ENCODE data around the gene TP73. TPM values are rescaled to one million over a fixed set of nuclear protein-coding genes. Genes with fewer than 3 reads are reported as not detected.

The TP73 gene
- total RNA-seq, 1 experiment from 2014 or later = 0.82 TPM

- Mint-ChIP-seq H3K27ac (ENCODE audit: low read depth, unreplicated experiment) (no peak overlapping the region), H3K4me1 (ENCODE audit: insufficient read depth, unreplicated experiment) (peaks cover 5% of the 10 kb centered on the region), H3K4me3 (ENCODE audit: unreplicated experiment) (no peak overlapping the region), H3K9me3 (ENCODE audit: unreplicated experiment) (no peaks in the 10 kb centered on the region), H3K27me3 (ENCODE audit: insufficient read depth, unreplicated experiment) (no peaks in the 10 kb centered on the region), H3K36me3 (ENCODE audit: insufficient read depth, unreplicated experiment) (peaks cover 51% of the 10 kb centered on the region)
- intact Hi-C loops (cut with micrococcal nuclease) = no loop called here
- no TSS peak for BruUV-seq (replicated peaks)
- ChIA-PET POLR2A (interaction anchor here (1.0 kb wide), 1 partner anchor 9 kb away, joined by 3 read pairs; no protein-coding TSS in a partner anchor), CTCF (interaction anchor here (1.3 kb wide), 1 partner anchor 93 kb away, joined by 6 read pairs; no protein-coding TSS in a partner anchor)
- DNase-seq (ENCODE audit: unreplicated experiment) = no peak
- no peak for TF ChIP-seq CTCF (IDR thresholded peaks at IDR 0.05; ENCODE audit: unreplicated experiment)
Measured at GRCh38 chr1:3630914-3631313, 21.4 kb upstream of the TP73 start.

- H3K27me3 Mint-ChIP-seq (ENCODE audit: insufficient read depth, unreplicated experiment) = no peaks in the 10 kb centered on the region
- no TSS peak for BruUV-seq (replicated peaks)
- DNase-seq (ENCODE audit: unreplicated experiment) = no peak
- POLR2A ChIA-PET = no interaction called here
- CTCF ChIA-PET = interaction anchor here (0.8 to 1.6 kb wide), 3 partner anchors 10 to 147 kb away, joined by 3 to 6 read pairs (median 6); no protein-coding TSS in a partner anchor
- H3K4me1 Mint-ChIP-seq (ENCODE audit: insufficient read depth, unreplicated experiment) = no peaks in the 10 kb centered on the region
- no peak overlapping the region for H3K4me3 Mint-ChIP-seq (ENCODE audit: unreplicated experiment)
- intact Hi-C loops (cut with micrococcal nuclease) = no loop called here
- H3K9me3 Mint-ChIP-seq (ENCODE audit: unreplicated experiment) = no peaks in the 10 kb centered on the region
- H3K27ac Mint-ChIP-seq (ENCODE audit: low read depth, unreplicated experiment) = no peak overlapping the region
- TF ChIP-seq CTCF (IDR thresholded peaks at IDR 0.05; ENCODE audit: unreplicated experiment) = no peak
- peaks cover 52% of the 10 kb centered on the region for H3K36me3 Mint-ChIP-seq (ENCODE audit: insufficient read depth, unreplicated experiment)
Measured at GRCh38 chr1:3631320-3632260, 20.7 kb upstream of the TP73 start.

- Mint-ChIP-seq H3K4me1 (ENCODE audit: insufficient read depth, unreplicated experiment) (no peaks in the 10 kb centered on the region), H3K27ac (ENCODE audit: low read depth, unreplicated experiment) (no peak overlapping the region), H3K36me3 (ENCODE audit: insufficient read depth, unreplicated experiment) (peaks cover 52% of the 10 kb centered on the region), H3K9me3 (ENCODE audit: unreplicated experiment) (no peaks in the 10 kb centered on the region), H3K27me3 (ENCODE audit: insufficient read depth, unreplicated experiment) (no peaks in the 10 kb centered on the region), H3K4me3 (ENCODE audit: unreplicated experiment) (no peak overlapping the region)
- DNase-seq (ENCODE audit: unreplicated experiment) = no peak
- TF ChIP-seq CTCF (IDR thresholded peaks at IDR 0.05; ENCODE audit: unreplicated experiment) = no peak
- intact Hi-C loops (cut with micrococcal nuclease) = no loop called here
- ChIA-PET CTCF (interaction anchor here (1.3 to 1.6 kb wide), 2 partner anchors 11 to 92 kb away, joined by 6 to 9 read pairs; no protein-coding TSS in a partner anchor), POLR2A (interaction anchor here (1.0 kb wide), 1 partner anchor 9 kb away, joined by 3 read pairs; no protein-coding TSS in a partner anchor)
- BruUV-seq (replicated peaks) = no TSS peak
Measured at GRCh38 chr1:3632298-3632697, 20.0 kb upstream of the TP73 start.

GRCh38 chr1:3632716-3633343, 19.5 kb upstream of the TP73 start:
- DNase-seq (ENCODE audit: unreplicated experiment) = no peak
- peaks cover 50% of the 10 kb centered on the region for H3K36me3 Mint-ChIP-seq (ENCODE audit: insufficient read depth, unreplicated experiment)
- H3K27me3 Mint-ChIP-seq (ENCODE audit: insufficient read depth, unreplicated experiment) = no peaks in the 10 kb centered on the region
- POLR2A ChIA-PET = interaction anchor here (1.0 kb wide), 1 partner anchor 10 kb away, joined by 3 read pairs; no protein-coding TSS in a partner anchor
- intact Hi-C loops (cut with micrococcal nuclease) = no loop called here
- H3K4me3 Mint-ChIP-seq (ENCODE audit: unreplicated experiment) = no peak overlapping the region
- no peak overlapping the region for H3K27ac Mint-ChIP-seq (ENCODE audit: low read depth, unreplicated experiment)
- TF ChIP-seq CTCF (IDR thresholded peaks at IDR 0.05; ENCODE audit: unreplicated experiment) = no peak
- H3K9me3 Mint-ChIP-seq (ENCODE audit: unreplicated experiment) = no peaks in the 10 kb centered on the region
- no peaks in the 10 kb centered on the region for H3K4me1 Mint-ChIP-seq (ENCODE audit: insufficient read depth, unreplicated experiment)
- no TSS peak for BruUV-seq (replicated peaks)
- CTCF ChIA-PET = interaction anchor here (1.3 to 1.6 kb wide), 3 partner anchors 11 to 92 kb away, joined by 4 to 9 read pairs (median 6); no protein-coding TSS in a partner anchor
